Sigmoid colon (tissue), 4 donors: ENCODE measurements around the gene LPP.

Experiments
- CTCF ChIP-seq, 4 experiments: fragments of 450-650 bp in 3 of 4; fragments of 200-600 bp in 1 of 4; IDR thresholded peaks; one replicate each; pipeline ENCODE4 v1.5.1; 2016 to 2019; ENCODE audit warnings: antibody characterized with exemption in 4 of 4, mild to moderate bottlenecking in 3 of 4, moderate library complexity in 2 of 4
- EP300 ChIP-seq, 4 donors: sonication (generic); formaldehyde crosslinking; IDR thresholded peaks; one replicate each; pipeline ENCODE4 v1.6.1; 2017; ENCODE audit warnings: antibody characterized with exemption in 4 of 4
- POLR2A ChIP-seq, 2 donors: fragments of 450-650 bp; IDR thresholded peaks; one replicate each; pipeline ENCODE4 v1.6.1; 2016; ENCODE audit warnings: antibody characterized with exemption in 2 of 2, mild to moderate bottlenecking in 2 of 2, moderate library complexity in 2 of 2
- POLR2AphosphoS5 ChIP-seq, 4 donors: sonication (generic); formaldehyde crosslinking; IDR thresholded peaks; one replicate each; pipeline ENCODE4 v1.6.1; 2017; ENCODE audit warnings: antibody characterized with exemption in 4 of 4

- TF ChIP-seq CTCF (IDR thresholded peaks at IDR 0.05), result no peak
- no peak for TF ChIP-seq EP300 (IDR thresholded peaks at IDR 0.05)
- TF ChIP-seq POLR2A (IDR thresholded peaks at IDR 0.05), result no peak
- TF ChIP-seq POLR2AphosphoS5 (IDR thresholded peaks at IDR 0.05), result no peak
Observed at GRCh38 chr3:188124184-188124583, 29.8 kb upstream of the LPP start.
